Measurements from ENCODE around the gene ZYX. TPM values are rescaled to one million over a fixed set of nuclear protein-coding genes. Genes with fewer than 3 reads are reported as not detected.
A peak's percentile ranks its signal among the peaks of the same experiment; 100 is the strongest.

ZYX gene, protein sequence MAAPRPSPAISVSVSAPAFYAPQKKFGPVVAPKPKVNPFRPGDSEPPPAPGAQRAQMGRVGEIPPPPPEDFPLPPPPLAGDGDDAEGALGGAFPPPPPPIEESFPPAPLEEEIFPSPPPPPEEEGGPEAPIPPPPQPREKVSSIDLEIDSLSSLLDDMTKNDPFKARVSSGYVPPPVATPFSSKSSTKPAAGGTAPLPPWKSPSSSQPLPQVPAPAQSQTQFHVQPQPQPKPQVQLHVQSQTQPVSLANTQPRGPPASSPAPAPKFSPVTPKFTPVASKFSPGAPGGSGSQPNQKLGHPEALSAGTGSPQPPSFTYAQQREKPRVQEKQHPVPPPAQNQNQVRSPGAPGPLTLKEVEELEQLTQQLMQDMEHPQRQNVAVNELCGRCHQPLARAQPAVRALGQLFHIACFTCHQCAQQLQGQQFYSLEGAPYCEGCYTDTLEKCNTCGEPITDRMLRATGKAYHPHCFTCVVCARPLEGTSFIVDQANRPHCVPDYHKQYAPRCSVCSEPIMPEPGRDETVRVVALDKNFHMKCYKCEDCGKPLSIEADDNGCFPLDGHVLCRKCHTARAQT
- 26.2 and 57.2 TPM in 2 replicates for total RNA-seq

DNA sequence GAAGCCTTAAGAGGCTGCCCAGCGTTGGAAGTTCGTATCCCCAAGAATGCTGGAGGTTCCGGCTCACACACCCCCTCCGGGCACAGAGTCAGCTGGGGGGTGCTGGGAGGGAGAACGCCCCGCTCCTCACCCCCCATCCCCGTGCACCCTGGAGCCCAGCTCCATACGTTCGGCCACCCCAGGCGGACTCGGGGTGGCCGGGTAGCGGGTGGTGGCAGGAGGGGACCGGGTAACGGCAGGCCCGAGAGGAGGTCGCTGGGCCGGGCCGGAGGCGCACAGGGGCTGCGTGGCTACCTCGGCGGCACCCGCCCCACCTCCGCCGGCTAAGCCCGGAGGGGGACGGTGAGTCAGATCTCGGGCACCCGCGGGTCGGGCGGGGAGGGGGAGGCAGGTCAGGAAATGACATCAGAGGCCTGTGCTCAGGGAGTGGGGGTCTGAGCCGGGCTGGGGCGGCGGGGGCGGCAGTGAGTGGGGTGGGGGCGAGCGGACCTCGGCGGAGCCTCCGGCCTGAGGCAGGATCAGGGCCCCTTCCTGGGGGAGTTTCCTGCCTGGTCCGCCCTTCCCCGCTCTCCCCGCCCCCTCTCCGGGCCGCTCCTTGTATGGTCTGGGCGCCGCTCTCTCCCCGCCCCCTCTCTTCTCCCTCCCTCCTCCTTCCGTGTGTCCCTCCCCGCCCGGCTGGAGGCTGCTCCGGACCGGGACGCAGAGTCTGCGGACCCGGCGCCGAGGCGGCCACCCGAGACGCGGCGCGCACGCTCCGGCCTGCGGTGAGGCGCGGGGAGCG lies at the start of gene ZYX:
TSS of gene ZYX (plus strand) at position 700 of the 781 bp plus-strand sequence. CDS start 227 bp downstream, outside the sequence.
- DNase-seq, result peak; percentile 97

DNA sequence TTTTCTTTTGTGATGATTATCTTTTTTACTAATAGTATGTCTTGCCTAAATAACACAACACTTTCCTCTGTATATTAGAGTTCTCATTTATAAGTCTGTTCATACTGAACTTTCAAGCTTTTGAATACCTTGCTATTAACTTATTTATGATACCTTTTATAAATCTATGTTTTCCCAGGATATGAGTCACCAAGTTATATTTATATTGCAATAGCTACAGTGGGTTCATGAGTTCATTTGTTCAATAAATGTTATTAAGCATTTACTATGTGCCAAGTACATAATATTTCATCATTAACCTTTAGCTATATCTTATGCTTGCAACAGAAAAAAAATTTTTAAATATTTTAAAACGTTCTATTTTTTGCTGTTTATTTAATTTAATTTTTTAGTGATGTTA lies 46.9 kb upstream of the ZYX start:
- DNase-seq, result no peak

GRCh38 chr7:143337216-143337615 lies 43.9 kb upstream of the ZYX start:
- no peak for DNase-seq

DNA sequence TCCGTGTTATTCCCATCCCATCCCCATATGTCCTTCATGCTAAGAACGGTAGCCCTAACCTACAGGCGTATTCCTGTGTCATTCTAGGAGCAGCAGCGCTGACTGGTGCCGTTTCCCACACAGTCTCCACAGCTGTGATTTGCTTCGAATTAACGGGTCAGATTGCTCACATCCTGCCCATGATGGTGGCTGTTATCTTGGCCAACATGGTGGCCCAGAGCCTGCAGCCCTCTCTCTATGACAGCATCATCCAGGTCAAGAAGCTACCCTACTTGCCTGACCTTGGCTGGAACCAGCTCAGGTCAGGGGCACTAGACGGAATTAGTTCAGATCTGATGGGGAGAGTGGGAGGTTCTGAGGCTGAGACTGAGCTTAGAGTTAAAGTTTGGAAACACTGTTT lies 39.3 kb upstream of the ZYX start:
- no peak for DNase-seq

- DNase-seq, result no peak
These were observed 37.5 kb upstream of the ZYX start for GRCh38 chr7:143343596-143343995.

DNA sequence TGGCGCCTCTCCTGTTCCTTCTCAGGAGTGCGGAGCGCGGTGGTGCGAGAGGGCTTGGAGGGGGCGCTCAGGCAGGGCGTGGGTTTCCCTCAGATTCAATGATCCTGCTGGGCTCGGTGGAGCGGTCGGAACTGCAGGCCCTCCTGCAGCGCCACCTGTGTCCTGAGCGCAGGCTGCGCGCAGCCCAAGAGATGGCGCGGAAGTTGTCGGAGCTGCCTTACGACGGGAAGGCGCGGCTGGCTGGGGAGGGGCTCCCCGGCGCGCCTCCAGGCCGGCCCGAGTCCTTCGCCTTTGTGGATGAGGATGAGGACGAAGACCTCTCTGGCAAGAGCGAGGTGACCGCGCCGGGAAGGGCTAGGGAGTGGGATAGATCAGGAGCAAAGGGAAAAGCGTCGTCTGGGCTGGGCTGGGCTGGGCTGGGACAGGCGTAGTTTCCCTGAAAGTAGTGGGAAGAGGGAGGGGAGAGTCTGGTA lies 35.7 kb upstream of the ZYX start:
- peak; percentile 67 for DNase-seq

DNA sequence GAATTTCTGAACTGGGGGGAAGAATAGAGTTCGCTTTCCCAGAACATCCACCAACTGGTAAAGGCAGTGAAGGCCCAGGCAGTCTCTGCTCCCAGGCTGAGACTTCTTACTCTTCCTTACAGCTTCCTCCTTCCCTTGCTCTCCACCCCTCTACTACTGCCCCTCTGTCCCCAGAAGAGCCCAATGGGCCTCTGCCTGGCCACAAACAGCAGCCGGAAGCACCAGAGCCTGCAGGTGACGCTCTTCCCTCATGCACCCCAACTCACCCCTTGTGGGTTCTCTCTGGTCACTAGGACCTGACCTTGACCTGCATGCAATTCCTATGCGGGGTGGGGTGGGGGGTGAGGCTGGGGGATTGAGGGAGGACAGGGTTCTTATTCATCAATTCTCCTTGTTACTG lies 35.1 kb upstream of the ZYX start:
- no peak for DNase-seq

DNA sequence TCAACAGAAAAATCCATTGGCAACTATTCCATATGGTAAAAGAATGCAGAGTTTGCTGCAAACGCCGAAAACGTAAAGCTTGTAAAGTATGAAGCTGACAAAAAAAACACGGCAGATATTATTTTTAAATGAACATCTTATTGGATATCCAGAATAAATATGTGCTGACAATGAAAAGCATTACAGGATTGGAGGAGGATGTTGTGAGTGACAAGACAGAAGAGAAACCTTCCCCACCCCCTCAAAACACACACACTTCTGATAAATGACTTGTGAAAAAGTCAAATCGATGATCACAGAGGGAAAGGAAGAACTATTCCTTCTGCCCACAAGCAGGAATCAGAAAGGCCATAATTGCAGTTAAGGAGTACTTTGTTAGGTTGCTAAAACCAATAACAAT lies 33.2 kb upstream of the ZYX start:
- no peak for DNase-seq

DNA sequence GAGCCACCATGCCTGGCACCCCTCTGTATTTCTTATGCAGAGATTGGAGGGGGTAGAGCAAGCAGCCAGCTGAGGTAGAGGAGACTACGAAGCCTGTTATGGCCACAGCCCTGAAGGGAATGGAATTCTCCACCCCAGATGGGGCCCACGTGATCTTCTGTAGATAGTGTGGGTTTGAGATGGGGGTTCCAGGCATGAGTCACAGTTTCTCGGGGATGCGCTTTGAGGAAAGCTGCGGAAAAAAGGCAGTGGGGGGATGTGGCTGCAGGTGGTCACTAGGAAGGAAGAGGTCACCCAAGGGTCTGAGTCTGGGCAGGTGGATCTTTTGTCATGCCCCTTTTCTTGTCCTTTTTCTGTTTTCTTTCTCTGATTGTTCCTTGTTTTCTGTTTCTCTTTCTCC lies 30.1 kb upstream of the ZYX start:
- DNase-seq, result no peak

DNA sequence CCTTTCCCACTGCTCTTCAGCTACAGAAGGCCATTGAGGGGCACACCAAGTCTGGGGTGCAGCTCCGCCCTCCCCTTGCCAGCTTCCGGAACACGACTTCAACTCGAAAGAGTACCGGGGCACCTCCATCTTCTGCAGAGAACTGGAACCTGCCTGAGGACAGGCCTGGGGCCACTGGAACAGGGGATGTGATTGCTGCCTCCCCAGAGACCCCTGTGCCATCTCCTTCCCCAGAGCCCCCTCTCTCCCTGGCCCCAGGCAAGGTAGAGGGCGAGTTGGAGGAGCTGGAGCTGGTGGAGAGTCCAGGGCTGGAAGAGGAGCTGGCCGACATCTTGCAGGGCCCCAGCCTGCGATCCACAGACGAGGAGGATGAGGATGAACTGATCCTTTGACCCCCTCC lies 29.6 kb upstream of the ZYX start:
- DNase-seq, result no peak

GRCh38 chr7:143352531-143353002 lies 28.6 kb upstream of the ZYX start:
- no peak for DNase-seq

DNA sequence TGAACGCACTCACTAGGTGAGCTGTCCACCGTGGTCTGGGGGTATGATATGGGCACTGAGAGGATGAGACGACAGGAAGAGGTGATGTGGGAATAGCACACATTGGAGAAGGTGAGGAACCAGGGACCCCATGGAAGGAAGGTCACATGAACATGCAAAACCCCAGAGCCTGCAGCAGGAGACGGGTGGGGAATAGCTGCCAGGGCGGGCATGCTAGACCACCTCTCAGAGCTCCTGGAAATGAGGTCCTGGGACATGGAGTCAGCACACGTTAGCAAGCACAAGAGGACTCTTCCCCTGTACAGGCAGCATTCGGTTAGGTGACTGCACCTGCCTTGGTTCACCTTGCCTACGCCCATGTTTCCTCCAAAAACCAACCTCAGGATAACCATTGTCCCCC lies 26.8 kb upstream of the ZYX start:
- DNase-seq, result no peak

GRCh38 chr7:143354965-143355364 lies 26.2 kb upstream of the ZYX start:
- no peak for DNase-seq

GRCh38 chr7:143355450-143356385 lies 25.4 kb upstream of the ZYX start:
- DNase-seq, result no peak

- DNase-seq, result no peak
These were observed 24.6 kb upstream of the ZYX start for GRCh38 chr7:143356414-143357050.

GRCh38 chr7:143358626-143359025 lies 22.5 kb upstream of the ZYX start:
- no peak for DNase-seq

- no peak for DNase-seq
These were observed 21.3 kb upstream of the ZYX start for GRCh38 chr7:143359771-143360353.

DNA sequence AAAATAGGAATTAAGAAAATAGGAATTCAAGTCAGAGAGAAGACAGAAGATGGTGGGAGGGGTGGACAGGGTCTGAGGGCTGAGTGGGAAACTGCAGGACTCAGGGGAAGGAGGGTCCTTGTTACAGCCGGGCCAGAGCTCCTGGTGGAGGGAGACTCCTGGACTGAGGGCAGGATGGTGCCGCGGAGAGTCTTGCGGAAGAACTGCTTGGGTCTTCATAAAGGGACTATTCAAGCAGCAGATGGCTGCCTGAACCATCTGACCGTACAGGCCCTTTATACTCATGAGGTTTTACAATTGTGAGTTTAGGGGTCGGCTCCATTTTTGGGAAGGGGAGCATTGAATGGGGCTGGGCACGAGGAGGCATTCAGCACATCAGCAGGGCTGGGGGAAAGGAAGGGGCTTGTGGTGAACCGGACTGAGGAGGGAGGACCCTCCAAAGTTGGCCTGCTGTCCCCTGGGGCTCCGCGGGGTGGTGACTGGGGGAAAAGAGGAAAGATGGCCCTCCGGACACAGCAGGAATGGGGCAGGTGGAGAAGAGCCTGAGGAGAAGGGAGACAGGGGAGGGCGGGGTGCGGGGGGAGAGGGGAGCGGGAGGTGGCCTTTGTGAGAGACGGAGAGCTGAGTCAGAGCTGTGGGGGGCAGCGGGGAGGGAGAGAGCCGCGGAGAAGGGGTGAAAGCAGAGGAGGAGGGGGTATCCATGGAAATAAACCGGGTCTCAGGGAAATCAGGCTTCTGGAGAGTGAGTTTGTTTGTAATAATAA lies 20.2 kb upstream of the ZYX start:
- no peak for DNase-seq

GRCh38 chr7:143361552-143362130 lies 19.5 kb upstream of the ZYX start:
- DNase-seq, result no peak
